CD4-positive, alpha-beta T cell treated with Interleukin-17A for 4 hours (primary cell): Measurements from ENCODE around the gene ARL4C.

Source experiments
- DNase-seq: peaks from one replicate; pipeline ENCODE4 v3.0.0-alpha.2; 2020; ENCODE audit warnings: mixed read lengths

The ARL4C gene, protein sequence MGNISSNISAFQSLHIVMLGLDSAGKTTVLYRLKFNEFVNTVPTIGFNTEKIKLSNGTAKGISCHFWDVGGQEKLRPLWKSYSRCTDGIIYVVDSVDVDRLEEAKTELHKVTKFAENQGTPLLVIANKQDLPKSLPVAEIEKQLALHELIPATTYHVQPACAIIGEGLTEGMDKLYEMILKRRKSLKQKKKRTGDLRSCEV

DNA sequence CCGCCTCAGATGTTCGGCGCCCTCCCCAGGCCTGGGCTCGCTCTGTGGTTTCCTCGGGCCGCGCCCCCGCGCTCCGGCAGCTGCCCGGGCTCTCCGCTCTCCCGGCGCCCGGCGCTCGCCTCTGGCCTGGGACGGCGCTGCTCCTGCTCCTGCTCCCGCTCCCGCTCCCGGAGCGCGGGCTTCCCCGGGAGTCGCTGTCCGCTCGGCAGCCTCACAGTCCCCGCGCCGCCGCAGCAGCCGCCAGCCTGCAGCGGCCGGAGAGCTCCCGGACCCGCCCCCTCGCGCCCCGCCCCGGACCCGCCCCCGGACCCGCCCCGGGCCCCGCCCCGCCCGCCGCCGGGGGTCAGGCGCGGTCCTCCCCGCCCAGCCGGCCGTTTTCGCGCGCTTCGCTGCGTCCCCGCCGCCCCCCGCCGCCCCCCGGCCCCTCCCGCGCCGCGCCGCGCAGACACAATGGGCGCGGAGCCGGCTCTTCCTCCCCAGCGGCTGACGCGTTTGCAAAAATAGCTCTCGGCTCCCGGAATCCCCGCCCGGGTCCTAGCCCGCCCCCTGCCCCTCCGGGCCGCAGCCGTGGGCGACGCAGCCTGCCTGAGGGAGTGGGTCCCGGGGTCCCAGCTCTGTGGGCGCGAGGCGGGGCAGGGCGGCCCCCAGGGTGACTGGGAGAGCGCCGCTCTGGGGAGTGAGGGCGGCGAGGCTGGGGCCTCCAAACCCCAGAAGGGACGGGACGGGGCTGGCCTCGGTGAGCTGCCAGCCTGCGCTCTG, at the start of gene ARL4C:
Gene ARL4C (minus strand): TSS at position 247 of the 759 bp plus-strand sequence. CDS start 495 bp downstream, outside the sequence.
- peak; percentile 84 for DNase-seq

DNA sequence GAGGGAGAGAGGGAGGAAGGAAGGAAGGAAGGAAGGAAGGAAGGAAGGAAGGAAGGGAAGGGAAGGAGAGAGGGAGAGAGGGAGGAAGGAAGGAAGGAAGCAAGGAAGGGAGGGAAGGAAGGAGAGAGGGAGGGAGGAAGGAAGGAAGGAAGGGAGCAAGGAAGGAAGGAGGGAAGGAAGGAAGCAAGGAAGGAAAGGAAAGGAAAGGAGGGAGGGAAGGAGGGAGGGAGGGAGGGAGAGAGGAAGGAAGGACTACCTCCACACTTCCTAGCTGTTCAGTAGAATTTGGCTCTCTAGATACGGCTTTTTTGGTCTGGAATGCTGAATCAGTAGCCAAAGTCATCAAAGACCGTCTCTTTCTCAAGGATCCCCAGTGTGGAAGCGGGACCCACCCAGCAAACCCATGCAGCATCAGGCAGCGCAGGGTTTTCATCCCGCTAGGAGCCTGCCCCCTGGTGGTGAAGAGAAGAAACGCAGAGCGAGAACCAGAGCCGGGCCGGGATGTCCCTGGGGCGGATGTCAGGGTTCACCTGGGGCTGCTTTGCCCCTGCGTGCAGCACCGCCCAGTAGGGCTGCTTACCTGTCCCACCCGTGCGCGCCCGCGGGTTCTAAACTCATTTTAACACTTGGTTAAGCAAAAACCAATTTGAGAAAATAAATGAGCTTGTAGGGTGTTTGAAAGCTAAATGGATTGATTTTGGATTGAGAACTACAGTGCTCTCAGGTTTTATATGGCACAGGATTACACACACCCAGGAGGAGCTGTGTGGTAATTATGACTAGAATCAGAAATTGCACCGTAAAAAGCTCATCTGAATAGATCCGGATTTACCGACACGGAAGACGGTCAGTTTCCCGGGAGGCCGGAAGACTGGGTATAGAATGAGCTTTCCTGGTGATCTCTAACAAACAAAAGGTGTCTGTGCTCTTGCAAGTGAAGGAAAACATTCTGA, 48.1 kb upstream of the ARL4C start:
- peak; percentile 82 for DNase-seq

GRCh38 chr2:234542742-234543141, 45.9 kb upstream of the ARL4C start:
- no peak for DNase-seq

DNA sequence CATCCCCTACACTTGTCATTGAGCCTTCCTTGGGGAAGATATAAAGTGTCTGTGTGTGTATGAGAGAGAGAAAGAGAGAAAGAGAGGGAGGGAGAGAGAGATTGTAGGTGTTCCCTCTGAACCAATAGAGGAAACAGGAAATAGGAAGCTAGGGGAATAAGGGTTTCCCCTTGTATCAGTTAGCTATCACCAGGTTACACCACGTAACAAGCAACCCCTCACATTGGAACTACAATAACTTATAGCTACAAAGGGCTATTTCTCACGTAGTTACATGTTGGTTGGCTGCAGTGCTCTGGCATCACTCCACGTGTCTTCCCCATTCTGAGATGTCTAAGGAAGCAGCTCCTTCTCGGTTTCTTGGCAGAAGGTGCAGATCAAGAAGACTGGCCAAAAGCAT, 41.0 kb upstream of the ARL4C start:
- no peak for DNase-seq

DNA sequence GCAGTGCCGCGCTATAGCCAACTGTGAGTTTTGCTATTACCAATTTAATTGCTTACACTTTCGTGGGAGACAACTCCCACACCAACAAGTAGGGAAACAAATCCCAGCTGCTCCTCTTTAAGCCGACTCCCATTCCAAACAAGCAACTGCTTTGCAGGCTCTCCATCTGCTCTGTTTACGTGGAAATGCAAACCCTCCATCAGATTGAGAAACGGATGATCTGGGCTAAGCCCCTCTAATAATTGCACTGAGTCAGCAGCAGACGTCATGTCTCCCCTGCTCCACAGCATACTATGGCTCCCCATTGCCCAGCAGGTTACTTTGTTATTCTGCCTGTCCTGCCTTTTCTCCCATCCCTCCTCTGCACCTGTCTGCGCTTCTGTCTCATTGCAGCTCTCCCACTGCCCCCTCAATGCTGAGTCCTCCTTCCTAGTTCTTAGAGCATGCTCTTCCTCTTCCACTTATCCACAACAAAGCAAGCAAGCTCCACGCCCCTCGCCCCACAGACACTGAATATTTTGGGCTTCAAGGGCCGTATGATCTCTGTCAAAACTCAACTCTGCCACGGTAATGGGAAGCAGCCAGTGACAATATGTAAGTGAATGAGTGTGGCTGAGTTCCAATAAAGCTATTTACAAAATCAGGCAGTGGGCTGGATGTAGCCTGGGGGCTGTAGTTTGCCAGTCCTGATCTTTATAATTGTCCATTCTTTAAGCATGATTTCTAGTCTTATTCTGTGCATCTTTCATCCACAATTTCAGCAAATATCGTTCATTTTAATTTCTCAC, 39.5 kb upstream of the ARL4C start:
- DNase-seq = no peak

DNA sequence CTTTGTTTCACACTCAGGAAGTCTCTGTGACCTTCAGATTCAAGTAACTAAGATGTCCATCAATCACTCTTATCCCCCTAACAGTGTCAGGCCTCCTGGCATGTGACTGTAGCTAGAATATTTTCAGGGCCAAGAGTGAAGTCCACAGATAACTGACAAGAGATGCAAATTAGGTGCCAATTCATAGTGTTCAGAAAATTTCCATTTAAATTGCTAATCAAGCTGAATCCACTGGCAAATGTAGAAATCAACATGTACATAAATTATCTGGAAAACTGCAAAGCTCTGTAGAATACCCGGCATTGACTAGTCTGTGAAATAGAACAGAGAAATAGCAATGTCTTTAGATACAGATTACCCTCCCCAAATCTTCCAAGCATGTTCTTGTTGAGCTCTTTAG, 38.6 kb upstream of the ARL4C start:
- DNase-seq = no peak

DNA sequence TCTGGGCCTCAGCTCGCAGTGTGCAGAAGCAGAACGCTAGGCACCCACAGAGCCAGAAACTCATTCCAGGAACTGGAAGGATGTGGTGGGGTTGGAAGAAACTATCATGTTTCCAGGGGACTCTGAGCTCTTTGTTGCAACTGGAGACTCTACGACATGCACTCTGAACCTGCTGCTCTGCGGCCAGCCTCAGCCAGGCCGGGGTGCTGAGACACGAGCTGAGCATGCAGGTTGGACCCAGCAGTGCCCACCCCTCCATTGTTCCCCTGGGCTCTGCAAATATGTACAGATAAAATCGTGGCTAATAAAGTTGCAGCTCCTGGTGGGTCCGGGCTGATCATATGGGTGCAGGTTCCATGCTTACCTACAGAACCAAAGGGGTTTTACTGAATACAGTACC, 37.6 kb upstream of the ARL4C start:
- DNase-seq = no peak

GRCh38 chr2:234533626-234534025, 36.7 kb upstream of the ARL4C start:
- no peak for DNase-seq

- DNase-seq = no peak
Measured at GRCh38 chr2:234528410-234529148, 31.7 kb upstream of the ARL4C start.

GRCh38 chr2:234526711-234527110, 29.8 kb upstream of the ARL4C start:
- no peak for DNase-seq

GRCh38 chr2:234521536-234521935, 24.7 kb upstream of the ARL4C start:
- no peak for DNase-seq

GRCh38 chr2:234518986-234519642, 22.2 kb upstream of the ARL4C start:
- no peak for DNase-seq

GRCh38 chr2:234517971-234518370, 21.1 kb upstream of the ARL4C start:
- DNase-seq = no peak

DNA sequence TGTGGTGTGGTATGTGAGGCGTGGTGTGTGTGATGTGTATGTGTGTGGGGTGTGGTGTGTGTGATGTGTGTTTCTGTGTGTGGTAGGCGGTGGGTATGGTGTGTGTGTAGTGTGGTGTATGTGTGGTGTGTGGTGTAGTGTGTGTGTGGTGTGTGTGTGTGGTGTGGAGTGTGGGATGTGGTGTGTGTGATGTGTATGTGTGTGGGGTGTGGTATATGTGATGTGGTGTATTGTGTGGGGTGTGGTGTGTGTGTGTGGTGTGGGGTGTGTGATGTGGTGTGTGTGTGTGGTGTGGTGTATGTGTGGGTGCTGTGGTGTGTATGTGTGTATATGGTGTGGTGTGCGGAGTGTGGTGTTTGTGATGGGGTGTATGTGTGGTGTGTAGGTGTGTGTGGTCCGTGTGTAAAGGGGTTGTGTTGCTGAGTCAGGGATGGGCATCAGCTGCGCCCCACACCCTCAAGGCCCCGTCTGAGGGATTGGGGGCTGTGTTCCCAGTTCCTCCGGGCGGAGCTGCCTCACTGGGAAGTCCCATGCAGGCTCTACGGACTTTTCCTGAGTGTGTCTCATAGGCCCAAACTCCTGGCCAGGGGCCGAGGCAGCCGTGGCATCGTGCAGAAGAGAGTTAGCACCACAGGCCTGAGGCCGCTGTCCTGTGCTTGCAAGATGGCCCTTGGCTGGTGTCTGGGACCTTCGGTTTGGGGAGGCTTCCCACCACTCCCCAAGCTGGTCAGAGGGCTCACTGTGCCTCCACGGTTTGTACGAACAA, 18.2 kb upstream of the ARL4C start:
- DNase-seq = no peak

DNA sequence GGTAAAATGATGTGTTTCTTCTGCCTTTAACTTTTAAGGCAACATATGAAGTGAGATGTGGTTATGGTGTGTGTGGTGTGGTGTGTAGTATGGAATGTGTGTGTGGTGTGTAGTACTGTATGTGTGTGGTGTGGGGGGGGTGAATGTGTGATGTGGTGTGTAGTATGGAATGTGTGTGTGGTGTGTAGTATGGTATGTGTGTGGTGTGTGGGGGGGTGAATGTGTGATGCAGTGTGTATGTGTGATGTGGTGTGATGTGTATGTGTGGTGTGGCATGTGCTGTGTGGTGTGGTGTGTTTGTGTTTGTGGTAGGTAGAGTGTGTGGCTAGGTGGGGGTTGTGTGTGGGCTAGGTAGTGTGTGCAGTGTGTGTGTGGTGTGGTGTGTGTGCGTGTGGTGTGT, 17.2 kb upstream of the ARL4C start:
- DNase-seq = no peak

- DNase-seq = no peak
Measured at GRCh38 chr2:234512884-234513669, 16.2 kb upstream of the ARL4C start.

DNA sequence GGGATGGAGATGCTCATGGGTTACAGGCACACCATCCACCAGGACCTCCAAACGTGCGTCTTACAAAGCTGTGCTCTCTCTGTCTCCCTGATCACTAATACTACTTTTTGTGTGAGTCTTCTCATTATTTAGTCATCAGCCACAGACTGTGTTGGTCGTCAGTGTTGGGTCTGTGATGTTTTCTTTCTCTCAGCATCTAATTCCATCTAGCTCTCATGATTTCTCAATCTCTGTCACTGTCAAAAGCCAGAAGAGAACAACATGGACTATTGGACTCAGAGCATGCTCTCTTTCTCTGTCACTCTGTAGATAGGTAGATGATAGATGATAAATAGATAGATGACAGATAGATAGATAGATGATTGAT, 6.0 kb upstream of the ARL4C start:
- no peak for DNase-seq

- DNase-seq = no peak
Measured at GRCh38 chr2:234502285-234502918, 5.5 kb upstream of the ARL4C start.

- peak; percentile 84 for DNase-seq
Measured at GRCh38 chr2:234500394-234501006, 3.6 kb upstream of the ARL4C start.
